ENCODE measurements around the gene ANKRD17. TPM values are rescaled to one million over a fixed set of nuclear protein-coding genes. Genes with fewer than 3 reads are reported as not detected.
A peak's percentile ranks its signal among the peaks of the same experiment; 100 is the strongest.

ANKRD17 gene
- total RNA-seq, 1 donor from 2014 or later: 108 TPM

DNA sequence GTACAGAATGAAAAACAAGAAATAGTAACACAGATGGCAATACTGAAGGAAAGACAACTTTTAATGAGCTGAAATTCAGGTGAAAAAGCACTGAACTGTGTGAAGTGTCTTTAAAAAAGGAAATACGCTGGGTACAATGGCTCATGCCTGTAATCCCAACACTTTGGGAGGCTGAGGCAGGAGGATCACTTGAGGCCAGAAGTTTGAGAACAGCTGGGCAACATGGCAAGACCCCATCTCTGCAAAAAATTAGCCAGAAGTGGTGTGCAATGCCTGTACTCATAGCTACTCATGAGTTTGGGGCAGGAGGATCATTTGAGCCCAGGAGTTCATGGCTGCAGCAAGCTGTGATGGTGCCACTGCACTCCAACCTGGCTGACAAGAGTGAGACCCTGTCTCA, 129.3 kb downstream of the ANKRD17 start:
- no peak for DNase-seq (ENCODE audit: low read depth)

- DNase-seq (ENCODE audit: low read depth): peak; percentile 16
Observed at GRCh38 chr4:73127839-73128453, 130.7 kb downstream of the ANKRD17 start.

GRCh38 chr4:73109493-73109892, 149.1 kb downstream of the ANKRD17 start:
- no peak for DNase-seq (ENCODE audit: low read depth)

GRCh38 chr4:73104695-73105094, 153.9 kb downstream of the ANKRD17 start:
- no peak for DNase-seq (ENCODE audit: low read depth)

- peak; percentile 64 for DNase-seq (ENCODE audit: low read depth)
Observed at GRCh38 chr4:73103799-73104503, 154.6 kb downstream of the ANKRD17 start.

DNA sequence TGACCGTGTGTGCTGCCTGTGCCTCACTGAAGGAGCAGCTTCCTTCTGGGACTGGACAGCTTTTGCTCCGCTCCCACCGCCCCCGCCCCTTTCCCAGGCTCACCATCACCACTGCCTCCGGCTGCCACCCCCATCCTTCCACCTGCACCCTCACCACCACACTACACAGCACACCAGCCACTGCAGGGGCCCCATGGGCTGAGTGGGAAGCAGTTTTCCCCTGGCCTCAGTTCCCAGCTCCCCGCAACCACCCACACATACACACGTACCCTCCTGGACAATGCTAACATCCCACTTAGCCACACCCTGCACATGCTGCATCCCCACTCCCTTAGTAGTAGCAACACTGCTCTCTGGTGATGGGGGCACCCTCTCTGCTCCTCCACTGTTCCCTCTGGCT, 159.5 kb downstream of the ANKRD17 start:
- DNase-seq (ENCODE audit: low read depth): no peak

DNA sequence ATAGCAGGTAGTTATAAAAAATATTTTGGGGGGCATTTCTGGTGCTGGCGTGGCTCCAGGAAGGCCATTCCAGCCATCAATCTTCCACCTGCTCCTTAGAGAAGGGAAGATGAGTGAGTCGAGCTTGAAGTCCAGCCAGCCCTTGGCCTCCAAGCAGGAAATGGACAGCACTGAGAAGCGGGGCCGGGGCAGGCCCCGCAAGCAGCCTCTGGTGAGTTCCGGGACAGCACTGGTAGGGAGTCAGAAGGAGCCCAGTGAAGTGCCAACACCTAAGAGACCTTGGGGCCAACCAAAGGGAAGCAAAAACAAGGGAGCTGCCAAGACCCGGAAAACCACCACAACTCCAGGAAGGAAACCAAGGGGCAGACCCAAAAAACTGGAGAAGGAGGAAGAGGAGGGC, 159.9 kb downstream of the ANKRD17 start:
- no peak for DNase-seq (ENCODE audit: low read depth)

GRCh38 chr4:73098016-73098415, 160.6 kb downstream of the ANKRD17 start:
- DNase-seq (ENCODE audit: low read depth): no peak

DNA sequence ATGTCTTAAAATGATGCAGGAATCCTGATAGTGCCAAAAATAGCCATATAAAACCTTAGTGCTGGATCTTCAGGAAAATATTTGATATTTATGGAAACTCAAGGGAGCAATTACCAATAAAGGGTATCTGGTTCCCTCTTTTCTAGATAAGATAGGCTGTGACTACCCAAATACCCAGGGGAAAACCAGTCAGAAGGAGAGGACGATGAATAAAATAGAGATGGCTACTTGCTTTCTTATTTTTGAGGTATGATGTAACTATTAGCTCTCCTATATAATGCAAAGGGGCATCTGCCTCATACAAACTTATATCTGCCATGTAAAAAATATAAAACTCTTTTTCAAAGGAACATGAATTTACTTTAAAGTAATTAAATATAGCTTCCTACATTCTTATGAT, 165.7 kb downstream of the ANKRD17 start:
- DNase-seq (ENCODE audit: low read depth): no peak

DNA sequence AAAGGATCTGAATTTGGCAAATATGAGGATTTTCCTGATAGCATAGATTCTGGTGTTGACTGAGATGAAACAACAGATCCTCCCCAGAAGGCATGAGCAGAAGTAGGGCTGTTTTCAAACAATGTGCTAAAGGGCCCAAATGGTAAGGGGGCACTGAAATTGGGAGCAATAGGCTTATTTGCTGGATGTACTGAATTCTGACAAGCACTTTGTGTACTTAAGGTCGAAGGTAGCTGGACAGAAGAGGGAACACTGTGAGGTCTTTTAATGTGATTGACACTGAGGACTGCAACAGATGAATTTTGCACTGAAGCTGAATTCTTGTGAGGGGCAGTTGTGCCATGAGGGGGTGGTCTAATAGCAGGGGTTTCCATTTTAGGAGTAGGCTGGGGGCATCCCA, 167.9 kb downstream of the ANKRD17 start:
- no peak for DNase-seq (ENCODE audit: low read depth)

GRCh38 chr4:73087871-73088270, 170.7 kb downstream of the ANKRD17 start:
- no peak for DNase-seq (ENCODE audit: low read depth)

GRCh38 chr4:73086095-73086868, 172.3 kb downstream of the ANKRD17 start:
- DNase-seq (ENCODE audit: low read depth): no peak

DNA sequence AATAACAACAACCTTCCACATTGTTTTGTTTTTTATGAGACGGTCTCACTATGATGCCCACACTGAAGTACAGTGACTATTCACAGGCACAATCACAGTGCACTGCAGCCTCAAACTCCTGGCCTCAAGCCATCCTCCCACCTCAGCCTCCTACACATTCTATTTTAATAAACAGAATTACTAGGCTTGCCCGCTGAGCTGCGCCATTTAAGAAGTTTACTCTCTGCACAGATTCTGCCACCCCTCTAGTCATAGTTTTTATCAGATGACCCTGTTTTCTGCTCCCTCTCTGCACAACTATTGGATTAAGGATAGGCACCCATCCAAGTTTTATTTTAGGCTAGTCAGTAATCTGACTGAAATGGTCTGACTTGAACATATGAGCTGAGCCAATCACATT, 177.8 kb downstream of the ANKRD17 start:
- no peak for DNase-seq (ENCODE audit: low read depth)

DNA sequence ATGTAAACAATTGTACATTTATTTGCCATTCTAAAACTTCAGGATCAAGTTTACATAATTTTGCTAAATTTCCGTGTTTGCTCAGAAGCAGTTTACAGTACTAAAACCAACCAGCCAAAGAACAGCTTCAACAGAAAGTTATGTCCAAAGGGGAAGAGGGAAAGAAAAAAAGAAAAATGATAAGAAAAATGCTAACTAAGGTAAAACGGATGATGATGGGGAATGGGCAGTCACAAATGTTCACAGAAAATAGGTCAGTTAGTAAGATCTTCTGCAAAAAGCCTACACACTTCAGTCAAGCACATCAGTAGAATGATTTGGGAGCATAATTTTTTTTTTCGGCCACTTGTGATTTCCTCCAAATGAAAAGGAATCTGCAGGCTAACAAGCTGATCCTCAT, 182.8 kb downstream of the ANKRD17 start:
- DNase-seq (ENCODE audit: low read depth): no peak

DNA sequence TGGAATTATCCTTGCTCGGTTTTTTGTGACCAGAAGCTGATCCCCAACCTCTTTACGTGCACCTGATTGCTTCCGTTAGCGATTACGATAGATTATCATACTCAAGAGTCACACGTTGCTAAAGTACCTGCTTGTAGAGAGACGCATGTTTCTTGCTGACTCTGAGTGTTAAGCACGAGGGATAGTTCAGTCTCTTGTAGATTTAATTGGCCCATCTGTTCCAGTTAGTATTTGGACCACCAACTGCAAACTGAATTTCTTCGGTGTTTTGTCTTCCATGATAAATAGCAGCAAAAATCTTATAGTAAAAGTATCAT, 188.6 kb downstream of the ANKRD17 start:
- no peak for DNase-seq (ENCODE audit: low read depth)

GRCh38 chr4:73069338-73070073, 189.1 kb downstream of the ANKRD17 start, which contains the start of gene COX18:
COX18 (minus strand) TSS chr4:73069716; CDS start chr4:73069649, 67 bp downstream.
- DNase-seq (ENCODE audit: low read depth): peak; percentile 96

DNA sequence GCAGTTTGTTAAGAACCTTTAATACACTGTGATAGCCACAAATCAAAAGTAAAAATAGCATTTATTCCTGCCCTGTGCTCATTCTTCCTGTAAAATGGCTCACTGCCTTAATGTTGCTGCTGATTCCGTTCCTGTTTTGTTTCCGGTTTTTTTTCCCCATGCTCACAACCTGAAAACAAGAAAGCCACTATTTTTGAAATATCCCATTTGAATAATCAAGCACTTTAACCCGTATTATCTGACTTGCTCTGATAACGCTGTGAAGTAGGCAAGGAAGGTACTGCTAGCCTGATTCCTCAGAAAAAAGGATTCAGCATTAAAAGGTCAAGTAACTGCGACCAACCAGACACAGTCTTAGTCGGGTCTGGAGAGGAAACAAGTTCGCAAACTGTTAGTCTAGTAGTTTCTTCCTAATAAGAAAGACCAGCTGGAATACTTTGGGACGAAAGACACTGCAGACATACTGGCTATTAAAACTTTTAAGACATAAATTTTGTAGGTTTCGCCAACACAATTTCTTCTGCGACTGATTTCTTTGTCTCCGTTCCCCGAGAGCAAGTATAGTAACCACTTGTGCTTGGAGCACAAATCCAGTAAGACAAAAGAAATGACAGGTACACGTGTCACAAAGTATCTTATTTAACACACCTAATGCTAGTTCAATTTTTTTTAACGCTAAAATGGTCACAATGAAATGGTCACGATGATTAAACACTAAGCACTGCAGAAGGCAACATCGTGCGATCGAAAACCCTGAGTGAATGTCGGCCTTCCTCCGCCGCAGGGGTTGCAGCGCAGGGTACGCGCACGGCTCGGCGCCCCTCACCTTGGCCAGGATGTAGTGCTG, 189.9 kb downstream of the ANKRD17 start:
- DNase-seq (ENCODE audit: low read depth): peak; percentile 47

DNA sequence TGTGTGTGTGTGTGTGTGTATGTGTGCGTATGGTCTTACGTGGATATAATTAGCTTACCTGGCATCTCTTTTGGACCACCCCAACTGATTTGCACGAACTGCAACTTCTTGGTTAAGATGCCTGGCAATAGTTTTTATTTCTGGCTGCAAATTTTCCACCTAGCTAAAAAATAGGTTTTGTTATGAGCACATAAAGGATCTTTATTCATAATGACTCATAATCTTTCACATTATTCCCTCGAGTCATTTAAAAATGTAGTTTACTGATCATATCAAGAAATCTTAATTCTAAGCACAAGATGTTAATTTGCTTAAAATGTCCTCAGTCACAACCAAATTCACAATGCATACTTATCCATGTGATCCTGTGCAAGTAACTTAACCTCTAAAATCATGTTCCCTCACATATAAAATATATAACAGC, 190.6 kb downstream of the ANKRD17 start:
- DNase-seq (ENCODE audit: low read depth): no peak

DNA sequence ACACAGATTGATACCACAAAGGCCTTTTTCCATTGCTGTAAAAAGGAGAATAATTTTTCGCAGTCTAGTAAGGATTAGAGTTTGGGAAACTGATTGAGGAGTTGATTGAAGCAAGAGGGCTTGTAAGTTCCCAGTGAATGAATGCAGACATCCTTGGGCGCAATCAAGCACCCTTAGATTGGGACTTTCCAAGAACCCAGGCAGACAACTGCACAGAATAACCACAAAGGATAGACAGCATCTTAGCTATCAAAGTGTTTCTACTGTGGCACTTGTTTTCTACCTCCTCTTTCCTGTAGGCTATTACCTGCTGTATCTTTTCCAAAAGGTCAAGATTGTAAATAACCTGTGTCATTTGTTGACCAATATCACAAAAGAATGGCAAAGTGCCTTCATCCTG, 191.7 kb downstream of the ANKRD17 start:
- no peak for DNase-seq (ENCODE audit: low read depth)

DNA sequence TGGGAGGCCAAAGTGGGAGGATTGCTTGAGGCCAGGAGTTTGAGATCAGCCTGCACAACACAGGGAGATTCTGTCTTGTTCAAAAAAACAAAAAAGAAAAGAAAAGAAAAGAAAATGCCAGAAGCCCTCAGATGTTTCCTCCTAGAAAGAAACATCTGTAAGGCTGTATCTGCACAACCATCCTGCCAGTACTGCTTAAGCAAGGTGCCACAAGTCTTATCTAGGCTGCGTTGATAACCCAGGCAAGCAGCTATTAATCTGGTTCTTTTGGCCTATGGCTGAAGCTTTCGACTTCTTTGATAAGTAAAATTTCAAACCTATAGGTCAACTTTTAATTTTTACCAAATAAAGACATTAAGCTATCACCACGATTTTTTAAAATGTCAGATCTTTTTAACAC, 192.2 kb downstream of the ANKRD17 start:
- no peak for DNase-seq (ENCODE audit: low read depth)

DNA sequence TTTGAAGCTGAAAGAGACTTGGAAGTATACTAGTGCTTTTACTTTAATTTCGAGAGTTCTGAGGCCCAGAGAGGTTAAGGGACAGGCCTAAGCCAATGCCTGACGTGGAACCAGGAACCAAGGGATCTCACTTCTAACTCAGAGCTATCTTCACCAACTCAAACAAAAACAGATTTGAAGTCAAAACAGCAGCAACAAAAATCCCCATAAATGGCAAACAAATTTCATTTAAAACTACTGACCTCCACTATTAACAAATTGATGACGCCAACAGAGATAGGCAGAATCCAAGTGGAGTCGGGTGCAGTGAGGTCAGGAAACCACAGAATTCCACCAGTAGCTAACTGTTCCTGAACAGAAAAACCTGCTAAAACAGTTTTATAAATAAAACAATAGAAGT, 194.1 kb downstream of the ANKRD17 start:
- DNase-seq (ENCODE audit: low read depth): no peak

All from renal cortical epithelial cell (primary cell).